Measurements from ENCODE around the gene CDC14A.
"Not testable (repeated sequence)": the region's sequence is repeated elsewhere in the genome, so short reads cannot be mapped to it uniquely, and the experiment has no call there.

CDC14A gene

DNA sequence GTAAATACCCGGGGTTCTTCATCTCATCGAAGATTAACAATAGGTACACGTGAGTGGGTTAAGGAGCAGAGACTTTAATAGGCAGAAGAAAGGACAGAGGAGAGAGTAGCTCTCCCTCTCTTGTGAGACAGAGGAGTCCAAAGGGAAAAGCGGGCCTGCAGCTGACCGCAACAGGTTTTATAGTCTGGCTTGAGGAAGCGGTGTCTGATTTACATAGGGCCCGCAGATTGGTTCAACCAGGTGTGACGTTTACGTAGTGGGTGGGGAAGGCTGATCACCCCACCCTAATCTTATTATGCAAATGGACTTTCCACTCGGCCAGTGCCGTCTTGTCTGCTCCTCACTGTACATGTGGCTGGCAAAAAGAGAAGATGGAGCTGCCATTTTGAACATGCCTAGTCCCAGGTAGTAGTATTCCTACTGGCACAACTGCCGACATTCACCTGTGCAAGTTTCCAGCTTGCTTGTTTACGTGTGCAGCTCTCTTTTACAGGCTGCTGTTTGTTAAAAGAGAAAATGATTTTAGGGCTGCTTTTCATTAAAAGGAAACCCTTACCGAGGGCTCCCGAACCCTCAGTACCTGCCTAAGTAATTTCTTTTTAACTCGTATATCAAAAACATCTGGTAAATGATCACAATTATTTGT is 10.6 kb downstream of the CDC14A start:
- no peak for DNase-seq (ENCODE audit: low spot score)

DNA sequence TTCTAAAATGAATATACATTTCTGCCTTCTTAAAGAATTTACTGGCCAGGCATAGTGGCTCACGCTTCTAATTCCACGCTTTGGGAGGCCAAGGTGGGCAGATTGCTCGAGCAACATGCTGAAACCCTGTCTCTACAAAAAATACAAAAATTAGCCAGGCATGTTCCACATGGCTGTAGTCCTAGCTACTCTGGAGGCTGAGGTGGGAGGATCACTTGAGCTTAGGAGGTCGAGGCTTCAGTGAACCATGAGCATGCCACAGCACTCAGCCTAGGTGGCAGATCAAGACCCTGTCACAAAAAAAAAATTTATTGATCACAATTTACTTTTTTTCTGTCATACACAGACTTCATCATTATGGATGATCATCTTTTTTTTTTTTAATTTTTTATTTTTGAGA is 11.5 kb downstream of the CDC14A start:
- DNase-seq (ENCODE audit: low spot score): no peak

DNA sequence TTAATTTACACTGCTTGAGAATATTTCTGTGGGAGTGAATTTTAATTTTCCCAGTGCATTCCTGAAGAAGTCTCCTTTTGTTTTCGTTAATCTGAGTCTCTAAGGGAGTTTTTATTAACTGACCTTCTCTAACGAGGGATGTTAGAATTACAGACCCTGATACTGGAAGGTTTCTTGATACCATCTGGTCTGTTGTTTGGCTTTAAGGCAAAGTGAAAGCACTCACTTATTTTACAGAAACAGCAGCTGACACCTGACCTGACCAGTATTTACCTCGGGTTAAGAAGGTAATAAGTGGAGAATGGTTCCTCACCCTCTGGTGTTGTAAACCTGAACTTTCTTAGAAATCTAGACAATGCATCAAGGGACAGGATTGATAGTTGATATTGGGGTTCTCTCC is 12.4 kb downstream of the CDC14A start:
- no peak for DNase-seq (ENCODE audit: low spot score)

DNA sequence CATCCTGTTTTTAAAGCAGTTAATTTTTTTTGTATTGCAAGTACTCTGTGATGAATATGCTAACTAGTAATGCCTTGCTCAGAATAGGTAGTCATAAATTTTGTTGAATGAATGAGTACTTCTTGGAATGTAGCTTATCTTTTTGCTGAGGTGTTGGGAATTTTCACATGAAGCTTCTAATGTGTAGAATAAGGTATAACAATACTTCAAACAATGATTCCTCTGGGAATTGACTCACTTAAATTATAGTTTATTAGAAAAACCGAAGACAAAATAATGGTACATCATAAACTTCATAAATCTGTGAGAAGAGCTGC is 13.9 kb downstream of the CDC14A start:
- no peak for DNase-seq (ENCODE audit: low spot score)

DNA sequence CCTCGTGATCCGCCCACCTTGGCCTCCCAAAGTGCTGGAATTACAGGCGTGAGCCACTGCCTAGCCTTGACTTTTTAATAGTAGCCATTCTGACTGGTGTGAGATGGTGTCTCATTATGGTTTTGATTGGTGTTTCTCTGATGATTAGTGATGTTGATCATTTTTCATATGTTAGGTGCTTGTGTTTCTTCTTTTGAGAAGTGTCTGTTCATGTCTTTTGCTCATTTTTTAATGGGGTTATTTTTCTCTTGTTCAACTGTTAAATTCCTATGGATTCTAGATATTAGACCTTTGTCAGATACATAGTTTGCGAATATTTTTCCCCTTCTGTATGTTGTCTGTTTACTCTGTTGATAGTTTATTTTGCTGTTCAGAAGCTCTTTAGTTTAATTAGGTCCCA is 17.0 kb downstream of the CDC14A start:
- DNase-seq (ENCODE audit: low spot score): not testable (repeated sequence)

DNA sequence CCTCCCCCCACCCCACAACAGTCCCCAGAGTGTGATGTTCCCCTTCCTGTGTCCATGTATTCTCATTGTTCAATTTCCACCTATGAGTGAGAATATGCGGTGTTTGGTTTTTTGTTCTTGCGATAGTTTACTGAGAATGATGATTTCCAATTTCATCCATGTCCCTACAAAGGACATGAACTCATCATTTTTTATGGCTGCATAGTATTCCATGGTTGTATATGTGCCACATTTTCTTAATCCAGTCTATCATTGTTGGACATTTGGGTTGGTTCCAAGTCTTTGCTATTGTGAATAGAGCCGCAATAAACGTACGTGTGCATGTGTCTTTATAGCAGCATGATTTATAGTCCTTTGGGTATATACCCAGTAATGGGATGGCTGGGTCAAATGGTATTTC is 21.6 kb downstream of the CDC14A start:
- DNase-seq (ENCODE audit: low spot score): not testable (repeated sequence)

DNA sequence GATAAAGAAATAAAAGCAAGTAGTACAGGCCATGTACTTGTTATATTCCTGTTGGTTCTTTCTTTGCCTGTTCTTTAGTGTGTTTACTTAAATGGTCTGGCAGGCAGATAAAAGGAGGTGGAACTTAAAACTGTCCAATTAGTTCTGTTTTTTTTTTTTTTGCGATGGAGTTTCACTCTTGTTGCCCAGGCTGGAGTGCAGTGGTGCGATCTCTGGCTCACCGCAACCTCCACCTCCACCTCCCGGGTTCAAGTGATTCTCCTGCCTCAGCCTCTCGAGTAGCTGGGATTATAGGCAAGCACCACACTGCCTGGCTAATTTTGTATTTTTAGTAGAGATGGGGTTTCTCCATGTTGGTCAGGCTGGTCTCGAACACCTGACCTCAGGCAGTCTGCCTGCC is 24.6 kb downstream of the CDC14A start:
- DNase-seq (ENCODE audit: low spot score): not testable (repeated sequence)

DNA sequence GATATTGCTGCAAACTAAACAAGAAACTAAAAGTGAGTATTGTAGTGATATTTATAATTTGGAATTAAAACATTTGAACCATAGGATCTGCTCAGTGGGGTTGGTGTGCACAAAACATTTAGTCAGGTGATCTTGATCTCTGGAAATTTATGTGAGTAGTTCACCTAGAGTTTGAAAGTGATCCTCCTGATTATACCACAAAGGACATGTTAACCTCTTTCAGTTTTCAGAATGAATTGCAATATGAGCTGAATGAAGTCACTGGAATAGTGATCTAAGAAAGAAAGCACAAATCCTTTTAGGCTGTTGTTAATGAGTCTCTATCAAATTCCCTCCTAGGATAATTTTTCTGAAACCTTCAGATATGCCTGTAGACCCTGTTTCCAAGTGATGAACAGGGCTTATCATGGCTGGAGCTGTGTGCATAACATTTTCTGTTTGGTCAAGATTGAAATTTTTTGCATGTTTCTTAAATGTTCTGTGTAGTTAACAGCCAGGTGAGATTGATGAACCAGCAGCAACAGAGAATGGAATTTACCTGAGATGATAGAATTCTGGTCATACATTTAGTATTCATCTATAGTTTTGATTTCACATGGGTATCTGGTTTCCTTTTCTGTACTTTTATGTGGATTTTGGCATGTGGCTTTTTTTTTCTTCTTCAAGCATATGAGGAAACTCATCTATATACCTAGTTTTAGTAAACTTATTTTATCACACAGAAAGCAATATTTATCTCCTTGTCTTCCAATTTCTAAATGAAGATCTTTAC is 25.5 kb downstream of the CDC14A start:
- no peak for DNase-seq (ENCODE audit: low spot score)

DNA sequence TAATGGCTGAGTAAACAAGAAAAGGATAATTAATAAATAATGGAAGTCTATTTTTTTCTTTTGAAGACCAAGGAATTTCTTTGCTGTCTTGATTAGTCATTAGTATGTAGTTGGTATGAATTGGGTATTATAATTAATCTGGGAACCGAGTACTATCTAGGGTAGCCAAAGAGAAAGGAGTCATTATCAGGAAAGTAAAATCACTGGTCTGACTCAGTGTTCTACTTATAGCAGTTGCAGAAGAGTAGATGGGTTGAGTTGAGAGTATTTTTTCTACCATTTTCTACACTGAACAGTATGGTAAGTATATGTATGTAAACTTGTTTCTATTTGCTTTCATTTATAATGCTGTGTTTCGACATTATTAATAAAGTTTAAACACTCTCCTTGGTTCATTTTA is 26.6 kb downstream of the CDC14A start:
- DNase-seq (ENCODE audit: low spot score): no peak

DNA sequence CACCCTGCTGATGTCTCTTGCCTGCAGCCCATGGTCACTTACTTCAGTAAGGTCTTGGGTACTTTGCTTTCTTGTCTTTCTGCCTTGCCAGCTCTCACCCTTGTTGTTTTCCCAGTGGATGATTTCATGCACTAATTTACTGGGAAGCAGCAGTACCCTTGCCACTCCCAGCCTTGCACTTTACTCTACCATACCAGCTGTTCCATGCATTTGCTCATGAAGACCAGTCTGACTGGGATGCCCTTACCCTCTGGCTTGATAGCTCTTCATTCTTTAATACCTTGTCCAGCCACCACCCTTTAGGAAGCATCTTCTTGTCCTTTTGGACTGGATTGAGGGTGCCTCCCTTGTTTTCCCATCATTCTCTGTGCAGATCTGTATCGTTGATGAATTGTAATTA is 28.3 kb downstream of the CDC14A start:
- DNase-seq (ENCODE audit: low spot score): no peak

DNA sequence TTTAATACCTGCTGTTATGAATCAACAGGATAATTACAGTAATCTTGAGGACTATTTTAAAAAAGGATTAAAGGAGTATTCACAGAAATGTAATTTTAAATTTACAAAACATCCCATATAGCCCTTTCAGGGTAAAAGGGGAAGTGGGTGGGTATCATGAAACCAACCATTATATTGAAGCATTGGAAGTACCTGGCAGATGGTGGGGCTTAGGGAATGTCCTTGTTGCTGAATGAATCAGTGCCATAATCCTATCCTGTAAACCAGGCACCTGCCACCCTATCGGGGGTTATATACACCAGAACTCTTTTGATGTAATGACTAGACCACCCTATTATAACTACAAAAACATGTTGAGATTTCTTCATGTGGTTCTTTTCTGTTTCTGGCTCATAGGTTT is 30.4 kb downstream of the CDC14A start:
- no peak for DNase-seq (ENCODE audit: low spot score)

DNA sequence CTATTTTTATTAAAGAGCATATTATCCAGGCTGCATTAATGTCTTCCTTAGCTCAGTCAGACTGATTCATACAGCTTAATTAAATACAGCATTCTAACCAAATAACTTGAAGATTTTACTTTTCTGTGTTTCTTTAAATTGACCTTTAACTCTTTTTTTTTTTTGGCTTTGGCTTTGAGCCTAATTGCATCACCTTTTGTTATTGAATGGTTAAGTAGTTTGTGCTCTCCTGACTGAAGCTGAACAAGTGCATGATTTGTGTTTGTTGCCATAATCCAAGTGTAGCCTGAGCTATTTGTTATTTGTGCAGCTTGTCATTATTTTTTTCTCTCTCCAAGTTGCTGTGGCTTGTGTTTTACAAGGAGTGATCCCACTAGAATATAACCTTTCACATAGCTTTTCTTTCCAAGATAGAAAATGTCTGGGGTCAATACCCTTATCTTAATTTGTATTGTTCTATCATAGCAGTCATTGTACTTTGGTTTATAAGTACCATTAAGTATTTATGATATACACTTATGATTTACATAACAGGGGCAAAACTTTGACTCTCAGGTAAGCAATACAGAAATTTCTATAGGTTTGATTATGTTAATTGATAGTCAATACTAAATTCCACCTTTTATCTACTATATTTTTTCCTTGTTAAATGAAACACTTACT is 31.6 kb downstream of the CDC14A start:
- DNase-seq (ENCODE audit: low spot score): no peak

DNA sequence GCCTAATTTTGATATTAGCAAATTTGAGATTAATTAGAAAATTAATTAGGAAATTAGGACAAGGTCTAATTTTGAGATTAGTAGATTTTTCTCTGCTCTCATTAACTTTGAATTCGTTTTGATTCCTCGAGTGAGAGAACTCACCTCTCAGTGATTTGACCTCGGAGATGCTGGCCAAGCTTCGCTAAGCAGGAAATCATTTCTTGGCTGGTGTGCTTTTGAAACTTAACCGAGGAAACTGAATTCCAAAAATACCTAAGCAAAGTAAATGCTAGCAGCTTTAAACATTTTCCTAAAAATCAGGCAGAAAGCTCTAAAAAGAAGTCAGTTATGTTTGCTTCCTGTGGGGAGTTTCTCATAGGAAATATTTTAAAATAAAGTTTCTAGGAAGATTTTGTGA is 34.9 kb downstream of the CDC14A start:
- no peak for DNase-seq (ENCODE audit: low spot score)

DNA sequence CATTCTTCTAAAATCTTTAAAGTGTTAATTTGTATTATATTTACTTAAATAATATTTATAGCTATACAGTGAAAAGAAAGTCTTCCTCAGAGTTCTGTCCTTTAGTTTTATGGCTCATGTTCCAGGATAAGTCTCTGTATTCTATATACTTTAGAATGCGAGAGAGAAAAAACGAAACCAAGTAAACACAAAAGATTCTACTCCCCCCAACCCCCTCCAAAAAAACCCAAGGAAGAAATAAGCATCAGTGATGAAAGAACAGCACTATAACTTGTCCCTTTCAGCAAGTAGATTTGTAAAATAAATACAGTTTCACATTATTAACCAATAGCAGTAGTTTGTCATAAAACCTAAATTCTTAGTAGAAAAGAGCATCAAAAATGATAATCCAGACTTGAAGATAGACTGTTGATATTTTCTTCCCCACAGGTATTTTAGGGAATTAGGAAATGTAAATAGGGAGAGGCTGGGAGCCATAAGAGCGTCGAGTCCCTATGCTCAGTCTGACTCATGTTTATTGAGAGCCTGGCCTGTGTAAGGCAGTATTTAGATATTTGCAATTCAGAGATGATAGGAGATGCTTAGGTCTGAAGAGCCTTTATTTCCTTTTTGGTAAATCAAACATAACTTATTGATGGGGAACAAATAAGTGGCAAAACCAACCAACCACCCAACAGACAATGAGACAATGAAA is 35.5 kb downstream of the CDC14A start:
- DNase-seq (ENCODE audit: low spot score): no peak

DNA sequence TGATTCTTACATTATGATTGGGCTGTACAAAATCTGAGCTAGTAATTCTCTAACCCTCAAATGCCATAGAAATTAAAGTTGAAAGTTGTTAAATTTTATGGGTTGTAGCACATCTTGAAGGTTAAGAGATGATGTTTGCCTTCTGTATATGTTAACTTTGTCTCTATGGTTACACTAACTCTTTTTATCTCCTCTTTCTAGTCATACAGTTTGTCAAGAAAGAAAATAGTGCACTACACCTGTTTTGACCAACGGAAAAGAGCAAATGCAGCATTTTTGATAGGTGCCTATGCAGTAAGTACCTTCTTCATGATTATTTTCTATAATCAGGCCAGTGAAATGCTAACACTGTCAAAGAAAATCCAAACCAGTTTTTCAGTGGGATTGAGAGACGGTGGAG is 38.2 kb downstream of the CDC14A start:
- no peak for DNase-seq (ENCODE audit: low spot score)

DNA sequence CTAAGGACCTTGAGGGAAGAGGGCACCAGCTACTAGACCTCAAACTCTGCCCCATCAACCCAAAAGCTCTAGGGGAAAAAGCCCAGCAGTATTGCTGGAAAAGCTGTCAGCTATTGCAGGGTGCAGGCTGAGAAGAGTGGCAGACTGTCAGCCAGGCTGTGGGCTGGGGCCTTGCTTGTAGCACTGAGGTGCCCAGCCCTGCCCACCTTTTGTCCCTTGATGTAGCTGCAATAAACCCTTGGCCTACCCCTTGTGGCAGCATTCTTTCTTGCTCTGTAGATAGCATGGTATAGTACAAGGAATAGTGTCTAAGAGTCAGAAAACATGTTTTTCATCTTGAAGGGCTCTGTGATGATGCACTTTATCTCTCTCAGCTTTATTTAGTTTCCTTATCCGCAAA is 39.4 kb downstream of the CDC14A start:
- no peak for DNase-seq (ENCODE audit: low spot score)

DNA sequence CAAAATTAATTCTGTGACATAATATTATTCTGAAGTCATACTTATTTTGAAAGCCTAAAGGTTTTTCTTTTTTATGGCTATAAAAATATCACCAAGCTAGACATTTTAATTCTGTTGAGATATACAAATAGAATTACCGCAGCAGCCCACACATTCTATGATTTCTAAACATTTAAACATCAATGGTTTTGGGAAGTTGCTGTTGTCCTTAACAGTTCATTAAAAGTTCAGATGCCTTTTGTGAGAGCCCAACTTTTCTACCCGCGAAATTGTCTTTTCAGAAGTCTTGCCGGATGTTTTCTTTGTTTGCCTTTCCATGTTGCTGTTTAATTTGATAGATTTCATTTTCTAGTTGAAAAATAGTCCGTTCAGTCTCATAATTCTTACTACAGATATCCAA is 40.5 kb downstream of the CDC14A start:
- DNase-seq (ENCODE audit: low spot score): no peak

DNA sequence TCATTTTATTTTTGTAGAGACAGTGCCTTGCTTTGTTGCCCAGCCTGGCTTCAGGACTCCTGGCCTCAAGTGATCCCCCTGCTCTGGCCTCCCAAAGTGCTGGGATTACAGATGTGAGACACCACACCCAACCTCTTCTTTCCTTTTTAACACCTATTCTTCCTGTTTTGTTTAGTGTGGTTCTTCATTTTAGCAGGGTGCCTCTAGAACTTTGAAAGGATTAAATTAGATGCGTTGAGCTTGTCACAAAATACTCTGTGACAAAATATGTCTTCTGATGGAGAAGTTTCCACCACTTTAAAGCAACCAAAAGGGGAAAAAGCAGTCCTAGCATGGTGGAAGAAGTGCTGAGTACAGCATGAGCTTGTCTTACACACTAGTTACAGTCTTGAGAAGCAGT is 42.0 kb downstream of the CDC14A start:
- DNase-seq (ENCODE audit: low spot score): no peak

DNA sequence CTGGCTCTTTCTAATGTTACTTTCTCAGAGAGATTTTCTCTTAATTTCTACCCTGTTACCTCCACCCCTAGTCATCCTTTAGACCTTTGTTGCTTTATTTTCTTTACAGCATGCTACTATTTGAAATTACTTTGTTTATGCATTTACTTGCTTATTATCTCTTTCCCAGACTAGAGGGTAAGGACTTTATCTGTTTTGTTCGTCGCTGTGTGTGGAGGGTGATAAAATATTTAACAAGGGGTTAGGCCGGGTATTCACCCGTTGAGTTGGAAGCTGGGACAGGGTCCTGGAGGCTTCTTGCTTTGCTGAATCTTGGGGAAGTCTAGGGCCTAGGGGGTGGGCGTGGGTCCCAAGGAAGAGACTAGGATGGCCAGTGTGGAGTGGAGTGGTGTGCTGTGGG is 43.6 kb downstream of the CDC14A start:
- no peak for DNase-seq (ENCODE audit: low spot score)

DNA sequence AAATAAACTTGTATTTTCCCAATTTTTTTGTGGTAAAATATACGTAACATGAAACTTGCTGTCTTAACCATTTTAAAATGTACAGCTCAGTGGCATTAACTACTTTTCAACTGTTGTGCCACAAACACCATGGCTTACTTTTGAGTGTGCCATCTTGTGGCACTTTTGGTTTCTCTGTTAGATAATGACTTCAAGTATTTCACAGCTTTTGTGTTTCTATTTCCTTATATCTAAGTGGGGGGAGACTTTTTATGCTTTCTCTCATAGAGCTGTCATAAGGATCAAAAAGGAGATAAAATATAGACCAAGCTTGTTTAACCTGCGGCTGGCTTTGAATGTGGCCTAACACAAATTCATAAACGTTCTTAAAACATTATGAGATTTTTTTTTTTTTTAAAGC is 44.3 kb downstream of the CDC14A start:
- DNase-seq (ENCODE audit: low spot score): peak; percentile 11

DNA sequence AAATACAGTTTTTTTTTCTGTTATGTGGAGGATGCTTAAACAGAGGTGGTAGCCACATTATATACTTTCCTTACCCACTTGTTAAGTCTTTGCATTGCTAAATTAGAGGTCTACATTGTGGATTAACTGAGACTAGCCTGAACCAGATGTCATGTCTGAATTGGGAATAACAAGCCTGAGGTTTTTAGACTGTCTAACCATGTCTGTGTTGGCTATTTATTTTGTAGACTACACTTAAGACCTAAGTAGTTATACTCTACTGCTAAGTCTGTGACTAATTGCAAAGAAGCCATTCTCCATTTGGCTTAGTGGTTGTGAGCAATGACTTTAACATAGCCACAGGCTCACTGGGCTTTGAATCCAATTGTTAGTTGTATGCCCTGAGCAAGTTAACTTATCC is 45.4 kb downstream of the CDC14A start:
- no peak for DNase-seq (ENCODE audit: low spot score)

DNA sequence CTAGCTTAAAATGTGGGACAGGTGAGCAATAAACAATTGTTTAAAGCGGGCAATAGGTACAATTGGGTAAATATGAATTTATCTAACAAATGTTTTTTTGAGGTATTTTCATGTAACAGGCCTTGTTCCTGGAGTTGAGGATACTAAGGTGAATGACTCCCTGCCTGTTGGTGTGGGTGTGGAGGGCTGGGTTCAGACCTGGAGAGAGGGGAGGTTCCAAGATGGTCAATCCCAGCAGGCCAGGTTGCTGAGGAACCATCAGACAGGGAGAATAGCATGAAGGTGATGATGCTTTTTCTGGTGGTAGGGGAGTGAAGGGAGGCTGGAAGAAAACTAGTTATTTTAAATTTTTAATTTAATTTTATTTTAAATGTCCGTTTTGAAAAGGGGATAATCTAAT is 46.3 kb downstream of the CDC14A start:
- DNase-seq (ENCODE audit: low spot score): no peak

DNA sequence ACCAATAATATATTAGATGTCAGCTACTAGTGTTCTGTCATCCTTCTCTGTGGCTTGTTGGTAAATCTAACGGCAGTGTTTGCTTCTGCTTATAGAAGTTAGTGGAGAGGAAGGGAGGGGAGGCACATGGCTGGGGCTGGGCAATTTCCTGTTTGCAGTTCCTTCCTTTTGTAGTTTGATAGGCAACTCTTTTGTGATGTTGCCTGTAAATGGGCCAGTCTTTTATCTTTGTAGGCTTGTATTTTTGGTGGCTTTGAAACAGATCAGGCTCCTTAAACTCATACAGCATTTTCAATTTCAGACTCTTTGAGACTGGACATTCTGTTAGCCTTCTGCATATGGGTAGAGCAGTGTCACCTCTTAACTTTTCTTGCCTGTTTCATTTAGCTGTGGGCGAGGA is 48.1 kb downstream of the CDC14A start:
- DNase-seq (ENCODE audit: low spot score): peak; percentile 49

Measured in NAMALWA (cell line).